Hair follicular keratinocyte (primary cell): ENCODE data around the gene ZNF735. TPM values are rescaled to one million over a fixed set of nuclear protein-coding genes. Genes with fewer than 3 reads are reported as not detected.

ENCODE experiments used
- total RNA-seq: library from RNA; depleted of rRNA; stranded (reverse); fragments of >200 nt; gene quantifications from 2 replicates; pipeline ENCODE4 v1.2.3, GENCODE V29; 2015

ZNF735 gene
- not detected in 2 replicates for total RNA-seq

DNA sequence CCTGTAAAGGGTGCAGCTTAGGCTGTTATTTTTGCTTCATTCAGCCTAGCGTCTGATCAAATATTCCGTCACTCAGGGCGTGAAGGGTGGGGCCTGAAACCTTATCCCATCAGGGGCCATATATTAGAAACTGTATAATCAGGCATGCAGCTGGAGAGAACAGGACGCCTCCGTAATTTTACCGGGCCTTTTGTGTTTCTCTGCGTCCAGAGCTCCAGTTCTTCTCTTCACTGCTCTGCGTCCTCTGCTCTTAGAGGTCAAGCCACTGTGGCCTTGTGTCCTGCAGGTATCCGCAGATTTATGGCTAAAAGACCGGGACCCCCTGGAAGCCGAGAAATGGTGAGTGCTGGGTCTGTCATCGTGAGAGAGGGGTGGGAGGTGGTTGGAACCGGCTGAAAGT lies at the start of gene ZNF735:
TSS of gene ZNF735 (plus strand) at position 301 of the 400 bp plus-strand sequence. CDS start at position 301, 0 bp downstream.

DNA sequence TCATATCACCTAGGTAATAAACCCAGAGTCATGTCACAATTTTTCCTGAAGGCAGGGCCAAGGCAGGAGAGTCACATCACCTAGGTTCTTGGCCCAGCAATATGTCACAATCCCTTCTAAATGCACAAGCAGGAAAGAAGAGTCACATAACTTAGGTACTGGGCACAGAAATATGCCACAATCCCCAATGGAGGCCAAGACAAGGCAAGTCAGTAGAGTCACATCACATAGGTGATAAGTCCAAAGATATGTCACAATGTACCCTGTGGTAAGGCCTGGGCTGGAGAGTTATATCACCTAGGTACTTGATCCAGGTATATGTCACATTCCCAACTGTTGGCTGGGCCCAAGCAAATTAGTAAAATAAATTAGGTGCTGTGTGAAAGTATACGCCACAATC lies 21.2 kb downstream of the ZNF735 start, which contains the start of gene ZNF679:
TSS of gene ZNF679 (plus strand) at position 301 of the 400 bp plus-strand sequence. CDS start 20,644 bp downstream, outside the sequence.

Other genes with a start within 250 kb of the ZNF735 start
- gene ZNF722, start 208.4 kb upstream of the ZNF735 start, total RNA-seq = not detected in 2 replicates
- 0.23 TPM in 1 of 2 replicates, not detected in the other for gene ZNF727, start 161.8 kb upstream of the ZNF735 start, total RNA-seq
- not detected in 2 replicates for gene ZNF679, start 21.3 kb downstream of the ZNF735 start, total RNA-seq
- gene ZNF736, start 106.8 kb downstream of the ZNF735 start, total RNA-seq = 3.2 and 3.7 TPM in 2 replicates